ENCODE results near the gene AKAP5. TPM values are rescaled to one million over a fixed set of nuclear protein-coding genes. Genes with fewer than 3 reads are reported as not detected.
"Not testable (repeated sequence)": the region's sequence is repeated elsewhere in the genome, so short reads cannot be mapped to it uniquely, and the experiment has no call there.

Gene AKAP5
- total RNA-seq, 2 donors from 2014 or later, result 8.1 to 18.1 TPM

GRCh38 chr14:64510825-64511671, 45.7 kb downstream of the AKAP5 start:
- Histone ChIP-seq H3K4me1 (peaks cover 23% of the 10 kb centered on the region), H3K4me3 (no peak overlapping the region)
- intact Hi-C loops (cut with DNase I), result no loop called here

DNA sequence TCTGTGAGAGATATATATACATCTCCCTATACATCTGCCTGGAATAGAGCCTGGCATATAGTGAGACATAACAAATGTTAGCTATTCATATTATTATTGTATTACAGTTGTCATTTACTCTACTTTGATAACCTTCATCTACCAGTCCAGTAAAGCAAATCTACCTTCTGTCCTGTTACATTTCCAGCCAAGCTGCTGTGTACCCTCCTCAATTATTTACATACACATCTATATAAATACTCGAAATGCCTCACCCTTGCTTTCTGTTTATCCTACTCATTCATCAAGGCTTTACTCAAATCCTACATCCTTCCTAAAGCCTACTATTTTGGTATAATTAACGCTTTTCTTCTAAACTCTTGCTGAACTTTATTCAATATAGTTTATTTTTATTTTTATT, 48.0 kb downstream of the AKAP5 start:
- DNase-seq, result no peak
- peaks cover 6% of the 10 kb centered on the region for H3K4me1 ChIP-seq
- no peak overlapping the region for H3K9ac ChIP-seq (ENCODE audit: low read depth in 2 of 2, low read length in 2 of 2)
- H3K27ac ChIP-seq, result no peak overlapping the region
- no peaks in the 10 kb centered on the region for H3K9me3 ChIP-seq
- intact Hi-C loops (cut with DNase I), result no loop called here
- no peak for TF ChIP-seq CTCF (IDR thresholded peaks at IDR 0.05)
- no peaks in the 10 kb centered on the region for H3K27me3 ChIP-seq
- no peaks in the 10 kb centered on the region for H3K36me3 ChIP-seq
- H3K4me3 ChIP-seq, result no peak overlapping the region

More at GRCh38 chr14:64510825-64511671, 45.7 kb downstream of the AKAP5 start:
- peak overlapping the region in 1 of 2 donors; percentile 22 for H3K9ac ChIP-seq (ENCODE audit: low read depth in 2 of 2, low read length in 2 of 2)
- no peaks in the 10 kb centered on the region for H3K27me3 ChIP-seq
- peak overlapping the region; percentile 0 for H3K27ac ChIP-seq
- H3K9me3 ChIP-seq, result no peaks in the 10 kb centered on the region
- H3K36me3 ChIP-seq, result no peaks in the 10 kb centered on the region
- peak; percentile 95 for TF ChIP-seq CTCF (IDR thresholded peaks at IDR 0.05)
- peak; percentile 83 for DNase-seq

- Histone ChIP-seq H3K4me1 (no peaks in the 10 kb centered on the region), H3K27ac (no peak overlapping the region)
- TF ChIP-seq CTCF (IDR thresholded peaks at IDR 0.05), result no peak
These were observed 49.8 kb downstream of the AKAP5 start for GRCh38 chr14:64515053-64515452.

DNA sequence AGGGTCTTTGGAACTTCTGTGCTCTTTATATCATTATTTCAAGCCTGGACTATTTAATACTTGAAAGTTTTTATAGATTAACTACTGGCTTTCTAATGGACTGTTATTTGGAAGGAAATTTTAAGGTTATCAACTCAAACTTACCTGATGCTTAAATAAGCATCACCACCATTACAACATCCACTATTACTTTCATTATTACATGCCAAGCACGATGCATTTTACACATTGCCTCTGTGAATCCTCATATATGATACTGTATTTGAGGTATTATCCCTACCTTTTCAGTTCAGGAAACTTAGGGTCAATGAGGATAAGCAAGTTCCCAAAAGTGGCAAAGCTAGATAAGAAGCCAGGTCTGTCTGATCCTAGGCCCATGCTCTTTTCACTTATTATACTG, 51.7 kb downstream of the AKAP5 start:
- Histone ChIP-seq H3K4me1 (no peaks in the 10 kb centered on the region), H3K9me3 (no peaks in the 10 kb centered on the region), H3K36me3 (no peaks in the 10 kb centered on the region), H3K9ac (ENCODE audit: low read depth in 2 of 2, low read length in 2 of 2) (no peak overlapping the region), H3K27me3 (no peaks in the 10 kb centered on the region), H3K27ac (no peak overlapping the region), H3K4me3 (no peak overlapping the region)
- no peak for TF ChIP-seq CTCF (IDR thresholded peaks at IDR 0.05)
- intact Hi-C loops (cut with DNase I), result no loop called here
- DNase-seq, result no peak

More at GRCh38 chr14:64515053-64515452, 49.8 kb downstream of the AKAP5 start:
- DNase-seq, result no peak
- H3K36me3 ChIP-seq, result no peaks in the 10 kb centered on the region
- H3K9me3 ChIP-seq, result no peaks in the 10 kb centered on the region
- no peak overlapping the region for H3K4me3 ChIP-seq
- no peak overlapping the region for H3K9ac ChIP-seq (ENCODE audit: low read depth in 2 of 2, low read length in 2 of 2)
- intact Hi-C loops (cut with DNase I), result no loop called here
- no peaks in the 10 kb centered on the region for H3K27me3 ChIP-seq

GRCh38 chr14:64517667-64518066, 52.4 kb downstream of the AKAP5 start:
- H3K9me3 ChIP-seq; H3K9ac ChIP-seq (ENCODE audit: low read depth in 2 of 2, low read length in 2 of 2); H3K27me3 ChIP-seq; H3K36me3 ChIP-seq; H3K27ac ChIP-seq; DNase-seq; H3K4me3 ChIP-seq; intact Hi-C loops (cut with DNase I); H3K4me1 ChIP-seq: not testable (repeated sequence)

GRCh38 chr14:64518229-64518628, 52.9 kb downstream of the AKAP5 start:
- intact Hi-C loops (cut with DNase I), result no loop called here
- no peak for TF ChIP-seq CTCF (IDR thresholded peaks at IDR 0.05)
- Histone ChIP-seq H3K36me3 (peaks cover 5% of the 10 kb centered on the region), H3K4me3 (no peak overlapping the region), H3K27me3 (no peaks in the 10 kb centered on the region), H3K9me3 (no peaks in the 10 kb centered on the region), H3K9ac (ENCODE audit: low read depth in 2 of 2, low read length in 2 of 2) (no peak overlapping the region), H3K27ac (no peak overlapping the region), H3K4me1 (no peaks in the 10 kb centered on the region)
- DNase-seq, result no peak

All from colonic mucosa (tissue), 4 donors.